Parathyroid adenoma (tissue), 2 donors: ENCODE results near the gene LZTS3.

ENCODE experiments used
- H2AFZ ChIP-seq: fragments of 300-600 bp; sonication (generic); one replicate; pipeline ENCODE4 v1.7.0; 2017; ENCODE audit warnings: antibody characterized with exemption, mild to moderate bottlenecking
- H3K27ac ChIP-seq: fragments of 300-600 bp; sonication (generic); one replicate; pipeline ENCODE4 v1.7.0; 2017
- H3K27me3 ChIP-seq: fragments of 300-600 bp; sonication (generic); one replicate; pipeline ENCODE4 v1.7.0; 2017; ENCODE audit warnings: low read length; ENCODE audit not compliant: control insufficient read depth, insufficient read depth
- H3K36me3 ChIP-seq: fragments of 300-600 bp; sonication (generic); one replicate; pipeline ENCODE4 v1.7.0; 2017; ENCODE audit warnings: low read length; ENCODE audit not compliant: control insufficient read depth, insufficient read depth
- H3K4me1 ChIP-seq: fragments of 300-600 bp; sonication (generic); one replicate; pipeline ENCODE4 v1.7.0; 2017; ENCODE audit warnings: control low read depth
- H3K4me2 ChIP-seq: fragments of 300-600 bp; sonication (generic); one replicate; pipeline ENCODE4 v1.7.0; 2017; ENCODE audit warnings: low read length
- H3K4me3 ChIP-seq: fragments of 300-600 bp; sonication (generic); one replicate; pipeline ENCODE4 v1.7.0; 2017; ENCODE audit warnings: low read depth, low read length
- H3K79me2 ChIP-seq: fragments of 300-600 bp; sonication (generic); one replicate; pipeline ENCODE4 v1.7.0; 2017; ENCODE audit warnings: control low read depth
- H3K9ac ChIP-seq: fragments of 300-600 bp; sonication (generic); one replicate; pipeline ENCODE4 v1.7.0; 2017; ENCODE audit warnings: mild to moderate bottlenecking
- H3K9me3 ChIP-seq: fragments of 300-600 bp; sonication (generic); one replicate; pipeline ENCODE4 v1.7.0; 2017; ENCODE audit warnings: low read length; ENCODE audit not compliant: control insufficient read depth
- CTCF ChIP-seq: fragments of 300-600 bp; sonication (generic); IDR thresholded peaks from one replicate; pipeline ENCODE4 v1.7.0; 2017; ENCODE audit warnings: antibody characterized with exemption, mild to moderate bottlenecking
- donor health status: primary hyperparathyroidism.

The LZTS3 gene

DNA sequence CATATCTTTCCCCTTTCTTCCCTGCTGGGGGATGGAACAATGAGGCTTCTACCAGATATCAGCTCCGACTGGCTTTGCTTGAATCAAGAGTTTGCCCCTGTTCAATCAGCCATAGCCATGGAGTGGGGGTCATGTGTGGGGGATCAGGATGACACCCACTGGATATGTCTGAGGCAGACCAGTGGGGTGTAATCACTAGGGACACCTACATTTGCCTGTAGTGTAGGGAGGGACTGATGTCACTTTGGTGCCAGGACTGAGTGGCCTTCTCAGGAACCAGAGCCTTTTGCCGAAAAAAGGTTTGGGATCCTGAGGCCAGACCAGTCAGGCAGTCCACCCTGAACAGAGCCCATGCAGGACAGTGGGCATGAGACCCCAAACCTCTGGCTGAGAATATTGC lies 37.0 kb upstream of the LZTS3 start:
- H3K4me1 ChIP-seq = no peaks in the 10 kb centered on the region
- H2AFZ ChIP-seq = no peak overlapping the region
- no peaks in the 10 kb centered on the region for H3K9me3 ChIP-seq
- H3K27me3 ChIP-seq = no peaks in the 10 kb centered on the region
- H3K27ac ChIP-seq = no peak overlapping the region
- no peak for TF ChIP-seq CTCF
- no peaks in the 10 kb centered on the region for H3K79me2 ChIP-seq
- peak overlapping the region; percentile 100 for H3K4me2 ChIP-seq
- peak overlapping the region; percentile 92 for H3K4me3 ChIP-seq
- H3K9ac ChIP-seq = no peak overlapping the region
- no peaks in the 10 kb centered on the region for H3K36me3 ChIP-seq

GRCh38 chr20:3209946-3210317 lies 36.6 kb upstream of the LZTS3 start:
- Histone ChIP-seq H3K9me3 (no peaks in the 10 kb centered on the region), H3K9ac (peak overlapping the region; percentile 40), H3K36me3 (no peaks in the 10 kb centered on the region), H3K4me3 (peak overlapping the region; percentile 92), H3K4me1 (no peaks in the 10 kb centered on the region), H3K4me2 (peak overlapping the region; percentile 100), H3K27me3 (no peaks in the 10 kb centered on the region), H3K27ac (no peak overlapping the region), H2AFZ (peak overlapping the region; percentile 95), H3K79me2 (no peaks in the 10 kb centered on the region)
- no peak for TF ChIP-seq CTCF

GRCh38 chr20:3209257-3209945 lies 36.1 kb upstream of the LZTS3 start, which contains the start of gene ITPA:
TSS of gene ITPA (plus strand) at chr20:3209498. CDS start at chr20:3209552, 54 bp downstream.
- Histone ChIP-seq H3K79me2 (no peaks in the 10 kb centered on the region), H2AFZ (peak within 1 kb of the TSS; percentile 95), H3K4me2 (peak within 1 kb of the TSS; percentile 100), H3K27ac (peak within 1 kb of the TSS; percentile 48), H3K9ac (peak within 1 kb of the TSS; percentile 40), H3K36me3 (no peaks in the 10 kb centered on the region), H3K27me3 (no peaks in the 10 kb centered on the region), H3K4me1 (no peaks in the 10 kb centered on the region), H3K9me3 (no peaks in the 10 kb centered on the region), H3K4me3 (peak within 1 kb of the TSS; percentile 92)
- no peak for TF ChIP-seq CTCF

- Histone ChIP-seq H3K9ac (no peak overlapping the region), H3K36me3 (no peaks in the 10 kb centered on the region), H2AFZ (peak overlapping the region; percentile 95), H3K79me2 (no peaks in the 10 kb centered on the region), H3K4me2 (peak overlapping the region; percentile 100), H3K9me3 (no peaks in the 10 kb centered on the region), H3K27me3 (no peaks in the 10 kb centered on the region), H3K4me3 (peak overlapping the region; percentile 92), H3K27ac (peak overlapping the region; percentile 48), H3K4me1 (no peaks in the 10 kb centered on the region)
- TF ChIP-seq CTCF = no peak
These were observed 35.5 kb upstream of the LZTS3 start for GRCh38 chr20:3208786-3209256.
